ENCODE data around the gene C18orf63. TPM values are rescaled to one million over a fixed set of nuclear protein-coding genes. Genes with fewer than 3 reads are reported as not detected.

Gene C18orf63
- total RNA-seq, 1 experiment from 2014 or later, result not detected

- intact Hi-C loops (cut with micrococcal nuclease; ENCODE audit: unreplicated experiment), result no loop called here
- ChIA-PET CTCF (no interaction called here), POLR2A (no interaction called here)
- no peak for DNase-seq (ENCODE audit: low read depth, low spot score)
- no TSS peak for BruUV-seq (replicated peaks)
- no peak overlapping the region for H3K27ac ChIP-seq (ENCODE audit: low read length)
- no peak overlapping the region for H3K4me3 ChIP-seq (ENCODE audit: low read depth in 2 of 2, low read length in 2 of 2)
- no peaks in the 10 kb centered on the region for H3K9me3 ChIP-seq (ENCODE audit: control insufficient read depth, insufficient read depth, low read depth, low read length)
- TF ChIP-seq REST (IDR thresholded peaks at IDR 0.05; ENCODE audit: insufficient read depth in 1 of 2, low read depth in 2 of 2, low read length in 1 of 2) (no peak), POLR2AphosphoS5 (IDR thresholded peaks at IDR 0.05; ENCODE audit: low read depth, low read length) (no peak), CTCF (IDR thresholded peaks at IDR 0.05) (no peak), TCF7L2 (IDR thresholded peaks at IDR 0.05; ENCODE audit: low read depth, low read length) (no peak), SIN3A (IDR thresholded peaks at IDR 0.05; ENCODE audit: borderline replicate concordance, insufficient read depth, low read depth, low read length) (no peak)
- H3K4me1 ChIP-seq (ENCODE audit: control insufficient read depth, insufficient read depth, low read length), result no peaks in the 10 kb centered on the region
- no peaks in the 10 kb centered on the region for H3K36me3 ChIP-seq (ENCODE audit: control insufficient read depth, insufficient read depth, low read length)
- in situ Hi-C loops (cut with HindIII; ENCODE audit: low pct_unique_long_range_greater_than_20kb, low sequenced_read_pairs), result no loop called here
- peaks cover 12% of the 10 kb centered on the region; the same call in 1 of the 2 replicates for H3K27me3 ChIP-seq (ENCODE audit: control insufficient read depth, insufficient read depth, low read length)
- ATAC-seq, result no peak
Measured at GRCh38 chr18:74375999-74376398, 60.4 kb downstream of the C18orf63 start.

GRCh38 chr18:74376523-74376922, 60.9 kb downstream of the C18orf63 start:
- TF ChIP-seq CTCF (IDR thresholded peaks at IDR 0.05), result no peak
- TF ChIP-seq SIN3A (IDR thresholded peaks at IDR 0.05; ENCODE audit: borderline replicate concordance, insufficient read depth, low read depth, low read length), result no peak
- TF ChIP-seq REST (IDR thresholded peaks at IDR 0.05; ENCODE audit: insufficient read depth in 1 of 2, low read depth in 2 of 2, low read length in 1 of 2), result no peak
- TF ChIP-seq TCF7L2 (IDR thresholded peaks at IDR 0.05; ENCODE audit: low read depth, low read length), result no peak
- no peak for TF ChIP-seq POLR2AphosphoS5 (IDR thresholded peaks at IDR 0.05; ENCODE audit: low read depth, low read length)
- ATAC-seq (no peak), DNase-seq (ENCODE audit: low read depth, low spot score) (no peak)
- no TSS peak for BruUV-seq (replicated peaks)
- H3K4me3 ChIP-seq (ENCODE audit: low read depth in 2 of 2, low read length in 2 of 2), result no peak overlapping the region
- no peak overlapping the region for H3K27ac ChIP-seq (ENCODE audit: low read length)
- POLR2A ChIA-PET, result interaction anchor here (0.7 kb wide), 1 partner anchor 639 kb away, joined by 5 read pairs; no protein-coding TSS in a partner anchor
- H3K9me3 ChIP-seq (ENCODE audit: control insufficient read depth, insufficient read depth, low read depth, low read length), result no peaks in the 10 kb centered on the region
- intact Hi-C loops (cut with micrococcal nuclease; ENCODE audit: unreplicated experiment) (no loop called here), in situ Hi-C loops (cut with HindIII; ENCODE audit: low pct_unique_long_range_greater_than_20kb, low sequenced_read_pairs) (no loop called here)
- CTCF ChIA-PET, result no interaction called here
- no peaks in the 10 kb centered on the region for H3K36me3 ChIP-seq (ENCODE audit: control insufficient read depth, insufficient read depth, low read length)
- H3K4me1 ChIP-seq (ENCODE audit: control insufficient read depth, insufficient read depth, low read length), result no peaks in the 10 kb centered on the region
- H3K27me3 ChIP-seq (ENCODE audit: control insufficient read depth, insufficient read depth, low read length), result peaks cover 11% of the 10 kb centered on the region; the same call in 1 of the 2 replicates

Data from Panc1 (cell line).